Mesothelial cell of epicardium (in vitro differentiated cells): ENCODE data around the gene CSTA. TPM values are rescaled to one million over a fixed set of nuclear protein-coding genes. Genes with fewer than 3 reads are reported as not detected.

Experiments used
- DNase-seq, 2 experiments: peaks; one replicate each; pipeline ENCODE4 v3.0.0; 2021; ENCODE audit warnings: low spot score in 2 of 2; ENCODE audit not compliant: unreplicated experiment in 2 of 2
- H3K27ac Mint-ChIP-seq: 2 replicates; pipeline ENCODE4 v1.8.0; 2021; ENCODE audit warnings: mixed read lengths
- H3K27me3 Mint-ChIP-seq: 2 replicates; pipeline ENCODE4 v1.8.0; 2021; ENCODE audit warnings: low read depth, mixed read lengths
- H3K36me3 Mint-ChIP-seq: 2 replicates; pipeline ENCODE4 v1.8.0; 2021; ENCODE audit warnings: mixed read lengths
- H3K4me1 Mint-ChIP-seq: 2 replicates; pipeline ENCODE4 v1.8.0; 2021; ENCODE audit warnings: mixed read lengths
- H3K4me3 Mint-ChIP-seq: 2 replicates; pipeline ENCODE4 v1.8.0; 2021; ENCODE audit warnings: mild to moderate bottlenecking, moderate library complexity, mixed read lengths
- H3K9me3 Mint-ChIP-seq: 2 replicates; pipeline ENCODE4 v1.8.0; 2021; ENCODE audit warnings: mixed read lengths
- total RNA-seq: library from RNA; stranded (reverse); gene quantifications from 3 replicates; pipeline ENCODE4 v1.2.1, GENCODE V29; 2021
- TF ChIP-seq, protein P1 (sequence below): fragments of 200-600 bp; sonication (generic); IDR thresholded peaks from one replicate; pipeline ENCODE4 v1.5.0; 2021; ENCODE audit warnings: antibody characterized with exemption; ENCODE audit not compliant: unreplicated experiment

CSTA gene
- total RNA-seq, 1 donor from 2014 or later: not detected

GRCh38 chr3:122312826-122313225 lies 12.2 kb upstream of the CSTA start:
- no peak overlapping the region for H3K4me3 Mint-ChIP-seq
- peaks cover 5% of the 10 kb centered on the region for H3K4me1 Mint-ChIP-seq
- peaks cover 10% of the 10 kb centered on the region for H3K27me3 Mint-ChIP-seq
- H3K9me3 Mint-ChIP-seq: no peaks in the 10 kb centered on the region
- TF ChIP-seq, protein P1, sequence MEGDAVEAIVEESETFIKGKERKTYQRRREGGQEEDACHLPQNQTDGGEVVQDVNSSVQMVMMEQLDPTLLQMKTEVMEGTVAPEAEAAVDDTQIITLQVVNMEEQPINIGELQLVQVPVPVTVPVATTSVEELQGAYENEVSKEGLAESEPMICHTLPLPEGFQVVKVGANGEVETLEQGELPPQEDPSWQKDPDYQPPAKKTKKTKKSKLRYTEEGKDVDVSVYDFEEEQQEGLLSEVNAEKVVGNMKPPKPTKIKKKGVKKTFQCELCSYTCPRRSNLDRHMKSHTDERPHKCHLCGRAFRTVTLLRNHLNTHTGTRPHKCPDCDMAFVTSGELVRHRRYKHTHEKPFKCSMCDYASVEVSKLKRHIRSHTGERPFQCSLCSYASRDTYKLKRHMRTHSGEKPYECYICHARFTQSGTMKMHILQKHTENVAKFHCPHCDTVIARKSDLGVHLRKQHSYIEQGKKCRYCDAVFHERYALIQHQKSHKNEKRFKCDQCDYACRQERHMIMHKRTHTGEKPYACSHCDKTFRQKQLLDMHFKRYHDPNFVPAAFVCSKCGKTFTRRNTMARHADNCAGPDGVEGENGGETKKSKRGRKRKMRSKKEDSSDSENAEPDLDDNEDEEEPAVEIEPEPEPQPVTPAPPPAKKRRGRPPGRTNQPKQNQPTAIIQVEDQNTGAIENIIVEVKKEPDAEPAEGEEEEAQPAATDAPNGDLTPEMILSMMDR: no peak
- DNase-seq: no peak
- no peak overlapping the region for H3K27ac Mint-ChIP-seq
- H3K36me3 Mint-ChIP-seq: no peaks in the 10 kb centered on the region

- no peak overlapping the region for H3K27ac Mint-ChIP-seq
- DNase-seq: no peak
- peaks cover 5% of the 10 kb centered on the region for H3K4me1 Mint-ChIP-seq
- peaks cover 10% of the 10 kb centered on the region for H3K27me3 Mint-ChIP-seq
- TF ChIP-seq, protein P1: no peak
- H3K36me3 Mint-ChIP-seq: no peaks in the 10 kb centered on the region
- no peak overlapping the region for H3K4me3 Mint-ChIP-seq
- peaks cover 2% of the 10 kb centered on the region for H3K9me3 Mint-ChIP-seq
Observed at GRCh38 chr3:122313281-122313680, 11.8 kb upstream of the CSTA start.

- DNase-seq: no peak
- TF ChIP-seq, protein P1: no peak
- Mint-ChIP-seq H3K36me3 (no peaks in the 10 kb centered on the region), H3K4me1 (peaks cover 5% of the 10 kb centered on the region), H3K27ac (no peak overlapping the region), H3K9me3 (peaks cover 8% of the 10 kb centered on the region), H3K4me3 (no peak overlapping the region), H3K27me3 (peaks cover 10% of the 10 kb centered on the region)
Observed at GRCh38 chr3:122314228-122314876, 10.7 kb upstream of the CSTA start.

DNA sequence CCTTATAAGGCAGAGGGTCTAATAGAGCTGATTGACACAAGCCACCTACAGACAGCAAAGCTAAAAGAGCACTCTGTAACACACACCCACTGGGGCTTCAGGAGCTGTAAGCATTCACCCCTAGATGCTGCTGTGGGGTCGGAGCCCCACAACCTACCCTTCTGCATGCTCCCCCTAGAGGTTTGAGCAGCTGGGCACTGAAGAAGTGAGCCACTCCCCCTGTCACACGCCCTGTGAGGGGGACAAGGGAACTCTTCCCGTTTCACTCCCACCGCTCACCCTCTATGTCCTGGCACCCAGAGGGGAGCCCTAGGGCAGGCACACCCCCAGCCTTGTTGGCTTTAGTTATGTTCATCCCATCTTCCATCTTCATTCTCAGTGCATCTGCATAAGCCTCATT lies 9.4 kb upstream of the CSTA start:
- Mint-ChIP-seq H3K4me1 (peaks cover 1% of the 10 kb centered on the region), H3K36me3 (no peaks in the 10 kb centered on the region), H3K4me3 (no peak overlapping the region), H3K27ac (no peak overlapping the region), H3K27me3 (peaks cover 10% of the 10 kb centered on the region), H3K9me3 (peaks cover 18% of the 10 kb centered on the region)
- TF ChIP-seq, protein P1: no peak
- DNase-seq: no peak

GRCh38 chr3:122316368-122316767 lies 8.7 kb upstream of the CSTA start:
- peaks cover 10% of the 10 kb centered on the region for H3K27me3 Mint-ChIP-seq
- no peak for DNase-seq
- H3K4me1 Mint-ChIP-seq: no peaks in the 10 kb centered on the region
- H3K27ac Mint-ChIP-seq: no peak overlapping the region
- H3K36me3 Mint-ChIP-seq: no peaks in the 10 kb centered on the region
- peaks cover 18% of the 10 kb centered on the region for H3K9me3 Mint-ChIP-seq
- TF ChIP-seq, protein P1: no peak
- no peak overlapping the region for H3K4me3 Mint-ChIP-seq
